SK-N-MC (cell line): ENCODE measurements around the gene TBK1.

Experiments used
- DNase-seq: peaks from one replicate; pipeline ENCODE4 v3.0.0-alpha.2; 2011; ENCODE audit warnings: low read depth, low spot score
- H3K27ac ChIP-seq: fragments of 200-600 bp; sonication (generic); 2 replicates; pipeline ENCODE4 v1.5.1; 2016; ENCODE audit warnings: mixed run types
- H3K36me3 ChIP-seq: fragments of 200-600 bp; sonication (generic); 2 replicates; pipeline ENCODE4 v1.6.1; 2017; ENCODE audit warnings: antibody characterized with exemption, low read length, mixed read lengths; ENCODE audit not compliant: insufficient read depth
- H3K4me3 ChIP-seq: fragments of 200-600 bp; sonication (generic); 2 replicates; pipeline ENCODE4 v1.5.1; 2016
- H3K9ac ChIP-seq: fragments of 200-600 bp; sonication (generic); 2 replicates; pipeline ENCODE4 v1.8.0; 2017; ENCODE audit warnings: mixed run types, mixed read lengths; ENCODE audit not compliant: insufficient read length
- H3K9me3 ChIP-seq: fragments of 200-600 bp; sonication (generic); 2 replicates; pipeline ENCODE4 v1.6.1; 2017; ENCODE audit warnings: low read depth, mild to moderate bottlenecking, antibody characterized with exemption, low read length, moderate library complexity, mixed read lengths
- EZH2 ChIP-seq: fragments of 200-600 bp; sonication (generic); IDR thresholded peaks from one replicate; pipeline ENCODE4 v1.6.1; 2017; ENCODE audit warnings: antibody characterized with exemption
- FOXP2 ChIP-seq: optimal IDR thresholded peaks from 2 replicates; pipeline ENCODE3; 2011; ENCODE audit warnings: mild to moderate bottlenecking, moderate library complexity; ENCODE audit not compliant: insufficient read depth; ENCODE audit errors: extremely low read length, control extremely low read depth
- POLR2AphosphoS5 ChIP-seq: IDR thresholded peaks from 2 replicates; pipeline ENCODE4 v1.6.1; 2012; ENCODE audit warnings: mild to moderate bottlenecking, low read depth, low read length, borderline replicate concordance

The TBK1 gene

GRCh38 chr12:64451687-64452558 lies at the start of gene TBK1:
TSS of gene TBK1 (plus strand) at chr12:64452120. CDS start at chr12:64455871, 3,751 bp downstream.
- no peak for TF ChIP-seq FOXP2
- TF ChIP-seq EZH2: no peak
- peak; percentile 85 for TF ChIP-seq POLR2AphosphoS5
- no peaks in the 10 kb centered on the region for H3K9me3 ChIP-seq
- peaks cover 34% of the 10 kb centered on the region for H3K36me3 ChIP-seq
- peak within 1 kb of the TSS; percentile 88 for H3K9ac ChIP-seq
- H3K4me3 ChIP-seq: peak within 1 kb of the TSS; percentile 84
- H3K27ac ChIP-seq: peak within 1 kb of the TSS; percentile 30
- DNase-seq: no peak

DNA sequence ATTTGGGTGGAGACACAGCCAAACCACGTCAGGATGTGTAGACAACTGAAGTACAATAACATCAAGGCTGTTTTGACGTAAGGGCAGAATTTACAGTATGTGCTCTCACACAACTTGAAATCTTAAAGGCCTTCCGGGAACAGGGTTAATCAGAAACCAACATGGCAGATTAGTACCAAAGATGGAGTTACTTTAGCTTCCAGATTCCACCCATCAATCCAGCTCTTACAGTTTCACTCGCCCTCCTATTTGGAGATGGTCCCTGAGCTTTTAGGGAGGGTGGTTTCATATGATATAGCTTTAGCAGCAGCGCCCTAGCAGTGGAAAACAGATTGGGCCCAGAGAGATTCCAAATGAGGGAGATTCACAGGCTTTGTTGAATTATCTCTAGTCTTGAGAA lies 49.7 kb upstream of the TBK1 start:
- Histone ChIP-seq H3K36me3 (peaks cover 6% of the 10 kb centered on the region), H3K9ac (no peak overlapping the region), H3K4me3 (no peak overlapping the region), H3K27ac (no peak overlapping the region), H3K9me3 (no peaks in the 10 kb centered on the region)
- no peak for DNase-seq
- TF ChIP-seq EZH2: no peak
- TF ChIP-seq FOXP2: no peak
- TF ChIP-seq POLR2AphosphoS5: no peak

- no peak for TF ChIP-seq EZH2
- TF ChIP-seq FOXP2: peak; percentile 75
- TF ChIP-seq POLR2AphosphoS5: peak; percentile 95
- H3K27ac ChIP-seq: peak within 1 kb of the TSS; percentile 99
- H3K36me3 ChIP-seq: peaks cover 21% of the 10 kb centered on the region
- peak within 1 kb of the TSS; percentile 100 for H3K9ac ChIP-seq
- peak within 1 kb of the TSS; percentile 99 for H3K4me3 ChIP-seq
- peak; percentile 76 for DNase-seq
- no peaks in the 10 kb centered on the region for H3K9me3 ChIP-seq
Measured at GRCh38 chr12:64403707-64404469, 48.0 kb upstream of the TBK1 start, which contains the start of gene XPOT. TSS of gene XPOT (plus strand) at chr12:64404392. CDS start at chr12:64410036, 5,644 bp downstream.

- Histone ChIP-seq H3K4me3 (peak overlapping the region; percentile 99), H3K9me3 (no peaks in the 10 kb centered on the region), H3K9ac (peak overlapping the region; percentile 100), H3K36me3 (peaks cover 28% of the 10 kb centered on the region), H3K27ac (peak overlapping the region; percentile 99)
- TF ChIP-seq POLR2AphosphoS5 (peak; percentile 40), EZH2 (no peak), FOXP2 (no peak)
- DNase-seq: no peak
Measured at GRCh38 chr12:64404470-64405256, 47.3 kb upstream of the TBK1 start.

- Histone ChIP-seq H3K27ac (peak overlapping the region; percentile 50; the same call in 1 of the 2 replicates), H3K4me3 (peak overlapping the region; percentile 12; the same call in 1 of the 2 replicates), H3K9ac (no peak overlapping the region), H3K9me3 (no peaks in the 10 kb centered on the region), H3K36me3 (peaks cover 58% of the 10 kb centered on the region)
- no peak for TF ChIP-seq POLR2AphosphoS5
- TF ChIP-seq EZH2: no peak
- TF ChIP-seq FOXP2: no peak
- no peak for DNase-seq
Measured at GRCh38 chr12:64407342-64408223, 44.3 kb upstream of the TBK1 start.

DNA sequence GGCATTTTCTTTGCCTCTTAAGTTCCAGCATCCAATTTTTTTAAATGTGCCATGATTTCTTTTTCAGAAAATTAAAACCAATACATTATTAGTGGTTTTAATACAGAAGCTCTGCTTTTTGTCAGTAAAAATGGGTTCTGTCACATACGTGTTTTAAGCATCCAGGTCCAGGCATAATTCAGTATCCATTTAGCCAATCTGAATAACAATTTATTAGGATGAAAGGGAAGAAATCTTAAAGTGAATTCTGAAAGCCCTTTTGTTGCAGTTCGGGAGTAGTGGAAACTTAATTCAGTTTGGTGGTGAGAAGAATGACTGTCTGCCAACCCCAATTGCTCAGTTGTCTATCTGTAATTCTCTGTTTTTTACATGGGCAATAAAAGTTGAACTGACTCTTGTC lies 40.5 kb upstream of the TBK1 start:
- no peaks in the 10 kb centered on the region for H3K9me3 ChIP-seq
- H3K9ac ChIP-seq: no peak overlapping the region
- H3K27ac ChIP-seq: no peak overlapping the region
- TF ChIP-seq POLR2AphosphoS5 (no peak), FOXP2 (no peak), EZH2 (no peak)
- DNase-seq: no peak
- peaks cover 94% of the 10 kb centered on the region for H3K36me3 ChIP-seq
- H3K4me3 ChIP-seq: no peak overlapping the region

GRCh38 chr12:64412459-64412858 lies 39.5 kb upstream of the TBK1 start:
- H3K4me3 ChIP-seq: no peak overlapping the region
- no peak overlapping the region for H3K9ac ChIP-seq
- H3K9me3 ChIP-seq: no peaks in the 10 kb centered on the region
- no peak for TF ChIP-seq POLR2AphosphoS5
- no peak for DNase-seq
- peaks cover 97% of the 10 kb centered on the region for H3K36me3 ChIP-seq
- H3K27ac ChIP-seq: no peak overlapping the region
